NCI-H345 treated with DMSO at 0.1 percent for 48 hours (cell line): ENCODE results near the gene VPREB1.
A peak's percentile ranks its signal among the peaks of the same experiment; 100 is the strongest.
"Not testable (repeated sequence)": the region's sequence is repeated elsewhere in the genome, so short reads cannot be mapped to it uniquely, and the experiment has no call there.

ENCODE experiments used
- DNase-seq: peaks from one replicate; lab custom pipeline; 2025; ENCODE audit not compliant: unreplicated experiment; lab: John Stamatoyannopoulos, UW

The VPREB1 gene, protein sequence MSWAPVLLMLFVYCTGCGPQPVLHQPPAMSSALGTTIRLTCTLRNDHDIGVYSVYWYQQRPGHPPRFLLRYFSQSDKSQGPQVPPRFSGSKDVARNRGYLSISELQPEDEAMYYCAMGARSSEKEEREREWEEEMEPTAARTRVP

DNA sequence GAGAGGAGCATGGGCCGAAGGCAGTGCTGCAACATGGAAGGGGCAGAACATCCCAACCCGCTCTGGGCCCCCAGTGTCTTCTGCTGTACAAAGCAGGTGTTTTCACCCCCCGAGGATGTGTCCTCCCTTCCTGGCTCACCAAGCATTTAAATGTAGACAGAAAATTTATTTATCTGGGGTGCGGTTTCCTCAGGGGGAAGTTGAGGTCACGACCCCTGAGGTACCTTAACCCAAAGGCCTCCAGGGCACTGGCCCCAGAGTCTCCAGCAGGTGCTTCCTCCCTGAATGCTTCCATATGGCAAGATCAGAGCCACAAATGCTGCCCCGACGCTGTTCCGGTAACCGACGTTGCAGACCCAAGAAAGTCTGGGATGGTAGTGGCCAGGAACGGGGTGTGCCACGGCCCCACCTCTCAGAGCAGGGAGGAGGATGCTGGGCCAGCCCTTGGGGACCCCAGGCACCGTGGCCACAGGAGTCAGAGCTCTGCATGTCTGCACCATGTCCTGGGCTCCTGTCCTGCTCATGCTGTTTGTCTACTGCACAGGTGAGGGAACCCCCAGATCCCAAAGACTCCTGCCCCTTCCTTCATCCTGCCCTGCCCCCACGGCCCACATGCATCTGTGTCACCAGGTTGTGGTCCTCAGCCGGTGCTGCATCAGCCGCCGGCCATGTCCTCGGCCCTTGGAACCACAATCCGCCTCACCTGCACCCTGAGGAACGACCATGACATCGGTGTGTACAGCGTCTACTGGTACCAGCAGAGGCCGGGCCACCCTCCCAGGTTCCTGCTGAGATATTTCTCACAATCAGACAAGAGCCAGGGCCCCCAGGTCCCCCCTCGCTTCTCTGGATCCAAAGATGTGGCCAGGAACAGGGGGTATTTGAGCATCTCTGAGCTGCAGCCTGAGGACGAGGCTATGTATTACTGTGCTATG is at the start of gene VPREB1:
Gene VPREB1, plus strand, starts transcription at position 471 of the 935 bp plus-strand sequence. Its CDS starts 28 bp downstream, at position 499.
- no peak for DNase-seq

DNA sequence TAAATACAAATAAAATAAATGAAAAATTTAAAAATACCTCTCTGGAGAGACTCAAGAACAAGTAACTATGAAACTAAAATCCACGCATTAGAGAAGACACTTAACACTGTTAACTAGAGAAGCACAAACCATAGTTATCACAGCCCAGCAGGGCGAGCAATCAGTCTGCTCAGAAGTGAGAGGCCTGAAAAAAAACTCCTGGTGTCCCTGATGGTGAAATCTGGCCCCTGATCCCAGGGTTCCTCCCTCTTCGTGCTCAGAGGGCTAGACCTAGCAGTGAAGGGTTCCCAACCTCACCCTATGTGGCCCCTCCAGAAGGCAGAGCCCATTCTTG is 49.7 kb upstream of the VPREB1 start:
- DNase-seq, result no peak

DNA sequence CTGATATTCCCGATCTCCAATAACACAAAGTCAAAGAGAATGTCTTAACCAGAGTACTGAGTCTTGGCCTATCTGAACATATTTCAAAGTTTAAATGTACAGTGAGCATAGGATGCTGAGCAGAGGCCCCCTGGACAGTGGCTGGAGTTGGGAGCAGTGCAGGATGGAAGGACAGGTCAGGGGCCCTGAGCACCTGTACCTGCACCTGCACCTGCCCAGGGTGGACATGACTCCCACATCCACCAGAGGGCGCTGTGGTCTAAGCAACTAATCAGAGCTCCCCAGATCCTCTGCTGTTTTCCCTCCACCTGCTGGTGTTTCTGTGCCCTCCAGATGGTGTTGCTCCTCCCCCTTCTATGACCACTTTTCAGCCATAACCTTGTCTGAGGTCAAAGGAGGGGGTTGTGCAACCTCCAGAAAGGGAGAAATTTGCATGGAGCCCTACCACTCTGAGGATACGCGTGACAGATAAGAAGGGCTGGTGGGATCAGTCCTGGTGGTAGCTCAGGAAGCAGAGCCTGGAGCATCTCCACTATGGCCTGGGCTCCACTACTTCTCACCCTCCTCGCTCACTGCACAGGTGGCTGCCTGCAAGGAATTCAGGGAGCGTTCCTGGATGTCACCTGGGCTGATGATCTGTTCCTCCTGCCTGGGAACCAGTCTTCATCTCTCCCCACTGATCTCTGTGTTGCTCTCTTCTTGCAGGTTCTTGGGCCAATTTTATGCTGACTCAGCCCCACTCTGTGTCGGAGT is 49.1 kb upstream of the VPREB1 start:
- DNase-seq, result peak; percentile 38

DNA sequence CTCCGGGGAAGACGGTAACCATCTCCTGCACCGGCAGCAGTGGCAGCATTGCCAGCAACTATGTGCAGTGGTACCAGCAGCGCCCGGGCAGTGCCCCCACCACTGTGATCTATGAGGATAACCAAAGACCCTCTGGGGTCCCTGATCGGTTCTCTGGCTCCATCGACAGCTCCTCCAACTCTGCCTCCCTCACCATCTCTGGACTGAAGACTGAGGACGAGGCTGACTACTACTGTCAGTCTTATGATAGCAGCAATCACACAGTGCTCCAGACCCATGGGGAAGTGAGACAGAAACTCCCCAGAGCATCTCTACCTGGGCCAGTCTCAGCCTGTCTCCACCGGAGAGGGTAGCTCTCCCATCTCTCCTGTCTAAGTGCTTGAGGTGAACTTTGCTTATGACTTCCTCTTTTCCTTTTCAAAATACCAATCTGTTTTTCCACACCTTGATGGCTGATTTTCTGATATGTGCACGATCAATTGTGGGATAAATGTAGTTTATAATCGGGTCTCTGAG is 48.5 kb upstream of the VPREB1 start:
- DNase-seq, result no peak

DNA sequence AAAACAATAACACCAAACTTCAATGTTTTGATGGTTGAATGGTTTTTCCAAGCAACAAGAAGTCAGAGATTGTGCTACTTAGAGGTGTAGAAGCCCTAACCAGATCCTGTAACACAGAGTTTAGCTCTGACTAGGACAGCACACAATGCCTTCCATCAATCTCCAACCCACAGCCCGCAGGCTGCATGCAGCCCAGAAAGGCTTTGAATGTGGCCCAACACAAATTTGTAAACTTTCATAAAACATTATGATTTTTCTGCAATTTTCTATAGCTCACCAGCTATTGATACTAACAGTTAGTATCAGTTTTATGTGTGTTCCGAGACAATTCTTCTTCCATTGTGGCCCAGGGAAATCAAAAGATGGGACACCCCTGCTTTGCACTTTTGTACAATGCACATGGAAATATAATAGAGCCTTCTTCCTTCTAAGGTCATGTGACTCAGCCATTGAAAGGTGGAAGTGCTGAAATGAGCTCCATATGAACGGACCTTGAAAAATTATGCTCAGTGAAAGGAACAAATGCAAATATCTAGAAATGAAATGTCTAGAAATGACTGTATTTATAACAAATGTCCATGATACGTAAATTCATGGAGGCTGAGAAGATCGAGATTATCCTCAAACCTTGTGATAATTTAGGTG is 47.6 kb upstream of the VPREB1 start:
- DNase-seq, result no peak

DNA sequence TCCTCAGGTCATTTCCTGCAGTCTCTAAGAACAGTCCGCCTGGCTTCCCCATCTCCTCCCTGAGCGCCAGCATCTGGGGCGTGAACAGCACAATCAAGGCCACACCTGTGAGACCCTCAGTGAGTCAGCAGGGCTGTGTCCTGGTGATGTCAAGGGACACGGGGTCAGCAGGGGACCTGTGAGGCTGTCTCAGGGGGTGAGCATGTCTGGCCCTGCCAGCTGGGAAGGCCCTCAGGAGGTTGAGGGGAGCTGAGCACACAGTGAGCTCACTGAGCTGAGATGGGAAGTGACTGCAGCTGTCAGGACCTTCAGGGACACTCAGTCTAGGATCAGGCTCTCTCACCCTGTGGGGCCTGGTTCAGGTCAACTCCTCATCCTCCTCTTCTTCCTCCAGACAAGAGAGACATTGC is 46.6 kb upstream of the VPREB1 start:
- no peak for DNase-seq

DNA sequence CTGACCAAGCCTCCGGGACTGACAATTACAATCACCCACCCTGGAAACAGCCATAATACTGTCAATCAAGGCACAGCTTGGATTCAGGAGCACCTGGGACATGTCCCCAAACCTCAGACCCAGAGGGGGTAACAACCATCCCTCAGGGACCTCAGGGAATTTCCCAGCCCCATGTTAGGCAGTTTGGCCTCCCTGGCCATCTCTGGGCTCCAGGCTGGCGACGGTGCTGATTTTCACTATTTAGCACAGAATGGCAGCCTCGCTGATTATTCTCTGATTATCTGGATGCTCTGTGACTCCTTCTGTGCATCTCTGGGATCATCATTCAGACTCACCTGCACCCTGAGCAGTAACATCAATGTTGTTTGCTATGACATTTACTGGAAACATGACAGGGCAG is 45.8 kb upstream of the VPREB1 start:
- no peak for DNase-seq

DNA sequence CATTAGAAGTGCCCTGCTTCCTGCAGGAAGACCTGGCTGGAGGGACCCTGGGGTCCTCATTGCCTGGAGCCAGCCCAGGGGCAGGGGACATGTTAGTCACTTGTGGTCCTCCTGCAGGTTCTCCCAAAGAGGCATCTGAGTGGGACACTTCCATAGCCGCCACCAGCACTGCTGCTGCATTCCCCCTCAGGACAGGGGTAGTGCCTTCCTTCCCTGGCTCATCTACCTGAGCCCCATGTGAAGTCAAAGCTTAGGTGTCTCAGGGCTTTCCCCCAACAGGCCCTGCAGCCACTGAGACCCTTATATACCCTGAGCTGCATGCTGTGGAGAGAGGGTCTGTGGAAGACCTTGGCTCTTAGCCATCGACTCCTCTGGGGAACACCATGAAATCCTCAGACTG is 45.0 kb upstream of the VPREB1 start:
- no peak for DNase-seq

DNA sequence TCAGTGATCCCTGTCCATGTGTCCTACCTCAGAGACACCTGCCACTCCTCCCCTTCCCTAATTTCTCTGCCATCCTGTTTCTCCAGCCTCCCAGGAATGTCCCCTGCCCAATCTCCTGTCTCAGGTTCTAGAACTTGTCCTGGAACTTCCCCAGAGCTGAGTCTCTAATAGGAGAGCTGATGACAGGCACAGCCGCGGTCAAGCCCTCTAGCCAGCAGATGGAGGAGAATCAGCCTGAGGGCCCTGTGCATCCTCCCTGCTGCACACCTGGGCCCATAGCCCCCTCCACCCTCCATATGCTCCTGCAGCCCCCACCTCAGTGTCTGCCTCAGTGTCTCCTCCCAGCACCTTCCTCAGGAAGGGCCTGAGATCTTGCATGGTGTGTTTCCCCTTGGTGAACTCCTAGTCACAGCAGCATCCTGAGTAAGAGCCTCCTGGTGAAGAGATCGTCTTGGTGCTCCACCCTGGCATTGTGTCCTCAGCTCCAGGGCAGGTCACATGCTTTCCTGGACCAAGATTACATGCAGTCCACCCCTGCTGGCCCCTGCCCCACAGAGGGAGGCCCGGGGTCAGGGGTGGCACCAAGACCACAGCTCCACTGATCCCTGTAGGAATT is 43.9 kb upstream of the VPREB1 start:
- no peak for DNase-seq

DNA sequence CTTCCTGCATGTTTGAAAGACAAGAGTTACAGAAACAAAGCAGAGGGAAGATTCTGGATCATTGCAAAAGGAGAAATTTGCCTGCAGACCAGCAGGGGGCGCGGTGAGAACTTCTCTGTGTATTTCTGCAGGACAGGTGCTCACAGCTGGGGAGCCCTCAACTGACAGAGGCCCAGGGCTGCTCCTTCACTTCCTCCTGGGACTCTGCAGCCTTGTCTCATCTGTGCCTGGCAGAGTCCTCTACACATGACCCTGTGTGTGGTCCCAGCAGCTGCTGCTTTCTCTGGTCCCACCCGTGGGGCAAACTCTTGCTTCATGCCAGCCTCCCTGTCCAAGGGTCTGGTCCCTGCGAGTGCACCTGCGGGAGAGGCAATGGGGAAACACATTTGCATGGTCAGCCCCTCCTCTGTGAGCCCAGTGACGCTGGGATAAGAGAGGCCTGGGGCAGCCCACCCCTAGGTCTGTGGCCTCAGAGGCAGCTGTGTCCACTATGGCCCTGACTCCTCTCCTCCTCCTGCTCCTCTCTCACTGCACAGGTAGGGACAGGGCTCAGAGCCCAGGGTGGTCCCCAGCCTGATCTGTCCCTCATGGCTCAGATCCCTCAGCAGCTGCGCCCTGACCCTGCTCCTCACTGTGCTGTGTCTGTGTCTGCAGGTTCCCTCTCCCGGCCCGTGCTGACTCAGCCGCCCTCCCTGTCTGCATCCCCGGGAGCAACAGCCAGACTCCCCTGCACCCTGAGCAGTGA is 43.2 kb upstream of the VPREB1 start:
- peak; percentile 67 for DNase-seq

DNA sequence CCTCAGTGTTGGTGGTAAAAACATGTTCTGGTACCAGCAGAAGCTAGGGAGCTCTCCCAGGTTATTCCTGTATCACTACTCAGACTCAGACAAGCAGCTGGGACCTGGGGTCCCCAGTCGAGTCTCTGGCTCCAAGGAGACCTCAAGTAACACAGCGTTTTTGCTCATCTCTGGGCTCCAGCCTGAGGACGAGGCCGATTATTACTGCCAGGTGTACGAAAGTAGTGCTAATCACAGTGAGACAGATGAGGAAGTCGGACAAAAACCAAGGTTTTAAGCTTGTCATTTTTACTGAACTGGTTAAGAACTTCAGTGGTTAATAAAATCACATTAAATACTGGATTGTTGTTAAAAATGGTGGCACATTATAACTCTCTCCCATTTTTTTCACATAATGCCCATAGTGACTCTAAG is 42.6 kb upstream of the VPREB1 start:
- no peak for DNase-seq

DNA sequence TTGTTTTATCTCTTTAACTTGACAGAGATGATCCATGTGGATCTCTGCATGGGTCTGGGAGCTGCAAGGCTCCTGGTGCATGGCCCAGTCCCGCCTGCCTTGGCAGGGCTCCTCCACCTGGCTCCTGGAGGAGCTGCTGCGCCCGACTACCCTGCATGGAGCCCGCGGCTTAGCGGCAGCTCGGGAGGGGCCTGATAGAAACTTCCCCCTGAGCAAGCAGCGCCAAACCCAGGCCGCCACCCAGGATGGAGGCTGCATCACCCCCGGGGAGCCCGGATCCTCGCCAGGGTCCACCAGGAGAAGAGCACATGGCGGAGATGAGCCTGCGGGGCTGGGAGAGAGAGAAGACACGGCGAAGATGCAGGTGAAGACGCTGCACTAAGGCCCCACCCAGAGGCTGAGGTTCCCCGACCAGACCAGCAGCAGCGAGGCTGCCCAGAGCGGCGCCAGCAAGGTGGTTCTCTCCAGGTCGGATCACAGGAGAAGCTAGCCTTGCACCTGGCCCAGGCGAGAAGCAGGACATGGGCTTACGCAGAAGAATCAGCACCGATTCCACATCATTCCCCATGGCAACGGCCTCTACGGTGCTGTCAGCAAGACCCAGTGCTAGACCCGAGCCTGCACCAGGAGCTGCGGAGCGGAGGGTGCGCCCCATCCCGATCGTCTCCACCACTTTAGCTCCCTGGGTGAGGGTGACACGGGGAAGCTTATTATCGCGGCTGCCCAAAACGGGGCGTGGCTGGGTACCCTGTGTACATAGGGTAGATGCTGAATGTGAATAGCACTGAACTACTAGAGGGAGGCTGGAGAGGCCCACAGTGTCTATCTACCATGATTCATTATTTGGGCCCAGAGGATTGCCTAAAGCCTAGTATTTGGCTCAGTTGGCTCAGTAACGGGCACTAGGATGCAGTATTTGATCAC is 41.3 kb upstream of the VPREB1 start:
- no peak for DNase-seq

DNA sequence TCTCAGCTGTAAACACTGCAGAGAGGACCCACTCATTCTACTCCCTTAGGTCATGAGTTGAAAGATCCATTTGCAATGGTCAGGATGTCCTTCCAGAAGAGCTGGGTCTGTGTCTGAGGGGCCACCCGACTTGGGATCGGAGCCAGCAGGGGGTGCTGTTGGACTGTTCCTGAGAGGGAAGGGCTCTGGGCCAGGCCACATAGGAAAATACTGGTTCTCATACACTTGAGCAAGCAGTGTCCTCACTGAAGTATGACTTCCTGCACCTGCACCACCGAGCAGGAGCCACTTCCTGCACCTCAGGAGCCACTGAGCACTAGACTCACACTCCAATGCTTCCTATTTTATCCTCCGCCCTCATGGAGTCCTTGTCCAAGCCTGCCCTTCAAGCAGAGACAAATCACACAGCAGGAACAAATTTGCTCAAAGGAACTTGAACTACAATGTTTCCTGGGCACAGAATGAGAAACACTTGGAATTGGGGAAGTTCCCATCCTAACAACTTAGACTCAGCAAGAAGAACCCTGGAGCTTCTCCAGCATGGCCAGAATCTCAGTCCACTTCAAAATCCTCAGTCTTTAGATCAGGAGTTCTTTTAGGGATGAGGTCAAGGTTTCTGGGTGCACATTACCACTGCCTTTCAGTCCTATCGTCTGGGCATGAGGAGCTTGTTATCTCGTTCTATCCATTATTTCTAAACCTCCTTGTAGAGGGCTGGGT is 36.6 kb upstream of the VPREB1 start:
- peak; percentile 30 for DNase-seq

DNA sequence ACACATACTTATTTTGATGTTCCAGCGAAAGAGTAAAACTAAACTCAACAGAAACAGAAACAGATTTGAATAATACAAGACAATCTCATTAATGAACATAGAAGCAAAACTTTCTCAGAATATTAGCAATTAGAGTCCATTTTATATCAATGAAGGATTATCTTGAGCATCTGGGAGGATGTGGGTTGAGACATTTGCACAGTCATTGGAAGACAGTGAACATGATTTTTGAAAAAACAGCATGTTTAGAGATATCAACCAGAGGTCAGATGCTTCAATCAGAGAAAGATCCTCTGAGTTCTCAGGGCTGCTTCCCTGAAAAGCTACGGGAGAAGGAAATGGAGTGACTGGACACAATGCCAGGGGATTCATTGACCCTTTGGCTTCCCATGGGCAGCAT is 35.9 kb upstream of the VPREB1 start:
- no peak for DNase-seq

DNA sequence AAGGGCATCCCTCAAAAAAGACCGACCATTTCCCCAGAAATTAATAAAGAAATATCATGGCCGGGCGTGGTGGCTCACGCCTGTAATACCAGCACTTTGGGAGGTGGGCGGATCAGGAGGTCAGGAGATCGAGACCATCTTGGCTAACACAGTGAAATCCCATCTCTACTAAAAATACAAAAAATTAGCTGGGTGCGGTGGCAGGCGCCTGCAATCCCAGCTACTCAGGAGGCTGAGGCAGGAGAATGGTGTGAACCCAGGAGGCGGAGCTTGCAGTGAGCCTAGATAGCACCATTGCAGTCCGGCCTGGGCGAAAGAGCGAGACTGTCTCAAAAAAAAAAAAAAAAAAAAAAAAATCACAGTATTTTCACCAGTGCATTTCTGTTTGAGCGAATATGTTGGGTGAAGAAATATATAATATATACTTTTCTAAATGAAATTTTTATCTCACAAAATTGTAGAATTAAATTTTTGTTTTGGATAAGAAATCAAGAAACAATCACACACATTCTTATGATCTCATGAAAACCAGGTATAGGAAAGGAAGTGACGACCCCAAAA is 35.4 kb upstream of the VPREB1 start:
- DNase-seq, result not testable (repeated sequence)

DNA sequence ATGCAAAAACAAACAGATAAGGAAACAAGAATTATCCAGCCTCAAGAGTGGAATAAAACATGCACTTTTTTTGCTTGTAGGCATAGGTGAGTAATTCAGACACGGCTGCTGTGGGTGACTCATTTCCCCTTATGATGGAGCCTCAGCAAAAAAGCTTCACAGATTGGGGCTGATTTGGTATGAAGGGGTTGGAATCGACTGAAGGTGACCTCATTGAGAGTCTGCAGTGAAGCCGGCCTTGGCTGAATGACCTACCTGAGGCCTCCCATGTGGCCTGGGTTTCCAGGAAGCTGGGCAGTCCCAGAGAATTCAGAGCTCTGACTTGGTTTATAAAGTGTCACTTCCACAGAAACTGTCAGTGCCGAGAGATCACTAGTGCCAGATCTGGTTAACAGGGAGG is 34.2 kb upstream of the VPREB1 start:
- no peak for DNase-seq

DNA sequence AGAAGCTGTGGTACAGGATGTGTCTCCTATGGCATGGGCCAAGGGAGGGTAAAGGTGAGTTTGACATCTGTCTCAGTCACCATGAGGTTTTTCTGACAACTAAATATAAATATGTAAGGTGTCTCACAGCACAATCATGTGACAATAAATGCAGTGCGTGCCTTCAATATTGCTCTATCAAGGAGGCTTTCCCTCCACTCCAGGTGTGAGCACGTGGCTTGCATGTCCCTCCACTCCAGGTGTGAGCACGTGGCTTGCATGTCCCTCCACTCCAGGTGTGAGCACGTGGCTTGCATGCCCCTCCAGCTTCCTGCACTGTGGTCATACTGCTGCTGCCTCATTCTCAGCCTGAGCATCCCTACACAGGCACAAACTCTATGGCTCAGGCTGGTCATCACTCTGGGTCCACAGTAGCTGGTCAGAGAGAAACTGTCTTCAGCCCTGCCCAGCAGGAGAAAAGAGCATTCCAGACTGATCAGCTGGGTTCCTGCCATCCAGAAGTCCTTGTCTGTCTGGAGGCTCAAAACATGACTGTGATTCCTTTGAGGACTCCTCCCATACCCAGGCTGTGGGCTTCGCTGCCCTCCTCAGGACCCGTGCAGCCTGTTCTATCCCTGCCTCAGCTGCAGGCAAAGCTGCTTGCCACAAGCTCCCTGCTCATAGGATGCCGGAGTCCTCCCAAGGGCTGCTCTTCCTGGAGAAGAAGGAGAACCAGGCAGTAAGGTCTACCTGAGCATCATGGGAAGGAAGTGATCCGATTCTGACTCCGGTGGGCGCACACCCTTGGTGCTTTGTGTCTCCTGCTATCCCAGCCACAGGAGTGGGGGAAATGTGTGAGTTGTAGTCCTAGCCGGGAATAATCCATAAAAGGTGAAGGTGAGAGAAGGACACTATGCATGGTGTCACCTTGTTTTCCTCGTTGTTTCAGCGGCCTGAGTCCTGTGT is 33.4 kb upstream of the VPREB1 start:
- DNase-seq, result no peak
